Measurements from ENCODE around the gene KRTAP4-9.
"Not testable (repeated sequence)": the region's sequence is repeated elsewhere in the genome, so short reads cannot be mapped to it uniquely, and the experiment has no call there.

Gene KRTAP4-9

DNA sequence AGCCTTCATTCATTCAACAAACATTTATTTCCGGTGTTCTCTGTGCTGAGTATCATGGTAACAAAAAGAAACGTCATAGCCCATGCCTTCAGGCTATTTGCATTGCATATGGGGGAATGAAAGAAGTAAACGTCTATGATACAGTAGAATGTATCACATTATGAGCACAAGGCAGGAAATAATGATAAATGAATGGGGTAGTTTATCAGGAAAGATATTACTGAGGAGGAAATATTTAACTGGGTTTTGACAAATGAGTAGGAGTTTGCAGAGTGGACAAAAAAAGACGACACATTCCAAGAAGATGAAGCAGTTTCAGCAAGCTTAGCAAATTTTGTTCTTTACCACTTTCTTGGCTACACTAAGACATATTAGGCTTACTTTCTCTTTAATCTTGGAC lies 22.6 kb upstream of the KRTAP4-9 start:
- H3K4me3 ChIP-seq (ENCODE audit: low read depth, low read length), result no peak overlapping the region

DNA sequence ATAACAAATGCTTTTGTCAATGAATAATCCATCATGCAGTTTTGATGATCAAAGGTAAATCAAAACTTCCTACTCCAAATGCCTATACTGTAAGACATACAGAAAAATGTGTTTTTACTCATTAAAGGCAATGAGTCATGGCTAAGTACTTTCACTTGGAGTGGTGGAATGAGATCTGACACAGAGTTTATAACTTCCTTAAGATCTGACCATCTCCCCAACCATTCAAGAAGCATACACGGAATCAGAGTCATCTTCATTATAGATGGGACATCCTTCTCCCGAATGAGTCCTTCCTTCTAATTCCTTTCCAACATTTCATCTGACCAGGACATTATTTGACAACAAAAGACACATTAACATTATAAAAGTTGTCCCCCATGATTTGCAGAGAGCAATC lies 21.8 kb upstream of the KRTAP4-9 start:
- not testable (repeated sequence) for DNase-seq (ENCODE audit: low read depth); H3K4me3 ChIP-seq (ENCODE audit: low read depth, low read length)

More for the DNA sequence above, 22.6 kb upstream of the KRTAP4-9 start:
- TF ChIP-seq, protein P1, sequence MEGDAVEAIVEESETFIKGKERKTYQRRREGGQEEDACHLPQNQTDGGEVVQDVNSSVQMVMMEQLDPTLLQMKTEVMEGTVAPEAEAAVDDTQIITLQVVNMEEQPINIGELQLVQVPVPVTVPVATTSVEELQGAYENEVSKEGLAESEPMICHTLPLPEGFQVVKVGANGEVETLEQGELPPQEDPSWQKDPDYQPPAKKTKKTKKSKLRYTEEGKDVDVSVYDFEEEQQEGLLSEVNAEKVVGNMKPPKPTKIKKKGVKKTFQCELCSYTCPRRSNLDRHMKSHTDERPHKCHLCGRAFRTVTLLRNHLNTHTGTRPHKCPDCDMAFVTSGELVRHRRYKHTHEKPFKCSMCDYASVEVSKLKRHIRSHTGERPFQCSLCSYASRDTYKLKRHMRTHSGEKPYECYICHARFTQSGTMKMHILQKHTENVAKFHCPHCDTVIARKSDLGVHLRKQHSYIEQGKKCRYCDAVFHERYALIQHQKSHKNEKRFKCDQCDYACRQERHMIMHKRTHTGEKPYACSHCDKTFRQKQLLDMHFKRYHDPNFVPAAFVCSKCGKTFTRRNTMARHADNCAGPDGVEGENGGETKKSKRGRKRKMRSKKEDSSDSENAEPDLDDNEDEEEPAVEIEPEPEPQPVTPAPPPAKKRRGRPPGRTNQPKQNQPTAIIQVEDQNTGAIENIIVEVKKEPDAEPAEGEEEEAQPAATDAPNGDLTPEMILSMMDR (IDR thresholded peaks at IDR 0.05; ENCODE audit: control insufficient read depth, extremely low read depth, insufficient read depth), result no peak
- DNase-seq (ENCODE audit: low read depth), result no peak

DNA sequence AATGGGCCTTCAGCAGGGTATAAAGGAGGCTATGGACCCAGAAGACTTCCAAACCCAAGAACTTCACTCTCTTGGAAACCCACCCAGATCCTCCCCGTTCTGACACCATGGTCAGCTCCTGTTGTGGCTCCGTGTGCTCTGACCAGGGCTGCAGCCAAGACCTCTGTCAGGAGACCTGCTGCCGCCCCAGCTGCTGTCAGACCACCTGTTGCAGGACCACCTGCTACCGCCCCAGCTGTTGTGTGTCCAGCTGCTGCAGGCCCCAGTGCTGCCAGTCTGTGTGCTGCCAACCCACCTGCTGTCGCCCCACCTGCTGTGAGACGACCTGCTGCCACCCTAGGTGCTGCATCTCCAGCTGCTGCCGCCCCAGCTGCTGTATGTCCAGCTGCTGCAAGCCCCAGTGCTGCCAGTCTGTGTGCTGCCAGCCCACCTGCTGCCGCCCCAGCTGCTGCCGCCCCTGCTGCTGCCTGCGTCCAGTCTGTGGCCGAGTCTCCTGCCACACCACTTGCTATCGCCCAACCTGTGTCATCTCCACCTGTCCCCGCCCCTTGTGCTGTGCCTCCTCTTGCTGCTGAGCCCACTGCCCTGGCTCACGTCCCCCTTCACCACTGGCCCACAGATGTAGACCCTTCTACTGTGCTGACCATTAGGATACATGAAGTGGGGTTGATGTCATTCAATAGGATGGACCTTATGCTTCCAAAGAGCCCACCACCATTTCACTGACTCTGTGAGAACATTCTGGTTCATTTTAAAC lies 20.9 kb upstream of the KRTAP4-9 start, which contains the start of gene KRTAP4-7:
Gene KRTAP4-7, plus strand, starts transcription at position 51 of the 757 bp plus-strand sequence. Its CDS starts 57 bp downstream, at position 108.
- H3K4me3 ChIP-seq (ENCODE audit: low read depth, low read length); DNase-seq (ENCODE audit: low read depth): not testable (repeated sequence)

DNA sequence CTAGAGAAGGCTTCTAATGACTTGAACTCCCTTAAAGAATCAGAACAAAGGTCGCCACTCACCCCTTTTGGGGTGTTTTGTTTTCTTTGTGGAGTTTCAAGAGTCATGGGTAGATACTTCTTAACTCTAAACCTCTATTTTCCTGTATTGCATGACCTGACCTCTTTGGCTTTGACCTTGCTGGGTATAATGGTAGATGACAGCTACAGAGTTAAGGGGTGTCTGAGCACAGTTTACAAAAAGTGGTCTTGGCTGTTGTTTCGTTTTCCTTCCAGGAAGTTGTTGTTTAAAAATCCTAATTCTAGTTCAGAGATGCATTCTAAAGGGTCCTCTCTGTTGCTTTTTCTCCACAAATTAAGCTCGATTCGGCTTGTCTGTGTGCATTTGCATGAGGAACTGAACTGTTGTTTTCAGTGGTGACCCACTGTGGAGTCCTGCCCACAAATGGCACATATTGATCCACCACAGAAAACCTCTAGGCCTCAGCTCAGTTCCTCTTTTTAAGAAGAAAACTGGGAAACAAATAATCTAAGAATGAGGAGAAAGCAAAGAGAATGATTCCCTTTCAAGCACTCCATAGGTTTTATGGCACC lies 16.3 kb upstream of the KRTAP4-9 start:
- not testable (repeated sequence) for H3K4me3 ChIP-seq (ENCODE audit: low read depth, low read length); DNase-seq (ENCODE audit: low read depth)

DNA sequence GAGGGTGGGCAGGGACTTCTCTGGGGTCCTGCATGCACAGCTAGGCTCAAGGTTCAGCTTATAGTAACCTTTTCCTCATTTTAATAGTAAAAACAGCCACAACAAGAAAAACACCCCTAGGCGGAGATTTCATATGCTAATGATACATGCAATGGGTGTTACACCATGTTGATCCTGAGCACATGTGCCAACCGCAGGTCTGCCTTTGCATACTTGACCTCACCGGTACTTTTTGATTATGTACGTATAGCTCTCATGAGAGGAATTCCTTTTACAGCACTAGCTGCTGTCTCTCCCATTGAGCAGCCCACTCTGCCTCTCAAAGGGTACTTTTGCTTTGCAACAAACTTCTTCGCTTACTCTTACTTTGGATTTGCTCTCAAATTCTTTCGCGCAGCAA lies 9.1 kb upstream of the KRTAP4-9 start:
- TF ChIP-seq, protein P1 (IDR thresholded peaks at IDR 0.05; ENCODE audit: control insufficient read depth, extremely low read depth, insufficient read depth), result no peak
- H3K4me3 ChIP-seq (ENCODE audit: low read depth, low read length), result no peak overlapping the region
- DNase-seq (ENCODE audit: low read depth), result no peak

DNA sequence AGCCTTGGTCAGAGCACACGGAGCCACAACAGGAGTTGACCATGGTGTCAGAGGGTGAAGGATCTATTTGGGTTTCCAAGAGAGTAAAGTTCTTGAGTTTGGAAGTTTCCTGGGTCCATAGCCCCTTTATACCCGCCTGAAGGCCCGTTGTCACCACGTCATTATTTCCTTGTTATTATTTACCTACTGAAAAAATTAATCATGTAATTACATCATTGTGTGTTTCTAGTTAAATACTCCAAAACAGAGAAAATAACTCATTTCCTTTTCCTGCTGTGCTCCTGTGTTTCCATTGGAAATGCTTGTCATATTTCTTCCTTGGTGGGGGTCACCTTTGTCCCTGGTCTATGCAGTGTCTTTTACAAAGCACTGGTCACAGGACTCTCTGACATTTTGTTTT lies 7.1 kb upstream of the KRTAP4-9 start, which contains the start of gene KRTAP4-8:
Gene KRTAP4-8, minus strand, starts transcription at position 101 of the 400 bp plus-strand sequence. Its CDS starts 58 bp downstream, at position 43.
- DNase-seq (ENCODE audit: low read depth), result no peak
- TF ChIP-seq, protein P1 (IDR thresholded peaks at IDR 0.05; ENCODE audit: control insufficient read depth, extremely low read depth, insufficient read depth), result no peak
- no peak within 1 kb of the TSS for H3K4me3 ChIP-seq (ENCODE audit: low read depth, low read length)

DNA sequence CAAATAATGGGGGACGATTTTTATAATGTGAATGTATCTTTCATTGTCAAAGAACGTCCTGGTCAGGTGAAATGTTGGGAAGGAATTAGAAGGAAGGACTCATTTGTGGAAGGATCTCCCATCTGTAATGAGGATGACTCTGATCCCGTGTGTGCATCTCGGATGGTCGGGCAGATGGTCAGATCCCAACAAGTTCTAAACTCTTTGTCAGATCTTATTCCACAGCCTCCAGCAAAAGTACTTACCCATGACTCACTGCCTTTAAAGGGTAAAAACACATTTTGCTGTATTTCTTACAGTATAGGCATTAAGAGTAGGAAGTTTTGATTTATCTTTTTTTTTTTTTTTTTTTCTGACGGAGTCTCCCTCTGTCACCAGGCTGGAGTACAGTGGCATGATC lies 6.7 kb upstream of the KRTAP4-9 start:
- DNase-seq (ENCODE audit: low read depth), result no peak
- H3K4me3 ChIP-seq (ENCODE audit: low read depth, low read length), result no peak overlapping the region
- TF ChIP-seq, protein P1 (IDR thresholded peaks at IDR 0.05; ENCODE audit: control insufficient read depth, extremely low read depth, insufficient read depth), result no peak

DNA sequence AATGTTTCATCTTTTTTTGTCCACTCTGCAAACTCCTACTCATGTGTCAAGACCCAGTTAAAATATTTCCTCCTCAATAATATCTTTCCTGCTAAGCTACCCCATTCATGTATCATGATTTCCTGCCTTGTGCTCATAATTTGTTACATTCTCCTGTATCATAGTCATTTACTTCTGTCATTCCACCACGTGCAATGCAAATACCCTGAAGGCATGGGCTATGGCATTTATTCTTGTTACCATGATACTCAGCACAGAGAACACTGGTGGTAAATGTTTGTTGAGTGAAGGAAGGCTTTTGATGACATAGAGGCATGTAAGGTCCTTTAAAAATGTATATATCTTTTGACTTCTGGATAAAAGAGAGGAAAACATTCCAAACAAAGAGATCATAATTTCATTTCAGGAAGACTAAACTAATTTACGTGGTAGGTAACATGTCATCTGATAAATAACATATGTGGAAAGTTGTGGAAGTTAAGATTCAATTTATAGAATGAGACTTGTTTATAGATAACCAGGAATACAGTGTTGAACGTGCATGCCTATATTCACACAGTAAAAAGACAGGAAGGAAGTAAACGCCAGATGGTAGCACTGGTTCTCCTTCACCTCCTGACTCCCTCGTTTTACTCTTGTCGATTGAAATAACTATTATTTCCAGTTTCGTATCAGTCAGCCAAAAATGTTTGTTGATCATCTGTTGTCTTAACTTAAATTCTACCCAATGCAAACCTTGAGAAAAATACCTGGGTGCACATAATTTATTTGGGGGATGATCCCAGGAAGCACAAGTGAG lies 5.3 kb upstream of the KRTAP4-9 start:
- DNase-seq (ENCODE audit: low read depth), result not testable (repeated sequence)

More for the DNA sequence above, 5.3 kb upstream of the KRTAP4-9 start:
- H3K4me3 ChIP-seq (ENCODE audit: low read depth, low read length), result not testable (repeated sequence)

Data from LNCaP clone FGC (cell line).